ENCODE measurements around the gene MS4A15. TPM values are rescaled to one million over a fixed set of nuclear protein-coding genes. Genes with fewer than 3 reads are reported as not detected.

The MS4A15 gene
- total and polyA plus RNA-seq, 10 of the 15 experiments (the other 5 are each of a cell fraction or from before 2014, with no cell fraction given): 0.05 to 0.84 (median 0.45) TPM

- Histone ChIP-seq H3K79me2 (ENCODE audit: control insufficient read depth, insufficient read depth, low read length) (no peaks in the 10 kb centered on the region), H3K27ac (ENCODE audit: control insufficient read depth, insufficient read depth) (no peak overlapping the region), H3K9me3 (replicated peaks; ENCODE audit: control insufficient read depth, insufficient read depth, low read length) (no peaks in the 10 kb centered on the region; the same call in 2 of the 3 replicates), H2AFZ (ENCODE audit: control insufficient read depth, low read depth, low read length) (no peak overlapping the region), H3K9ac (ENCODE audit: control insufficient read depth, insufficient read depth, low read length) (no peak overlapping the region), H3K4me2 (ENCODE audit: control insufficient read depth, insufficient read depth) (no peak overlapping the region), H4K20me1 (ENCODE audit: control insufficient read depth, insufficient read depth) (no peaks in the 10 kb centered on the region), H3K36me3 (ENCODE audit: control insufficient read depth in 2 of 2, insufficient read depth in 2 of 2, low read length in 1 of 2) (no peaks in the 10 kb centered on the region), H3K27me3 (replicated peaks in 1 of 2; ENCODE audit: control insufficient read depth in 2 of 2, insufficient read depth in 2 of 2, low read length in 1 of 2) (no peaks in the 10 kb centered on the region; a peak in 1 of 4 replicates), H3K4me3 (no peak overlapping the region), H3K4me1 (ENCODE audit: control insufficient read depth, insufficient read depth, low read length) (0 out of 2 replicates have a peak, but pooled peaks cover 1% of the 10 kb centered on the region)
- SMC1A ChIA-PET (ENCODE audit: uncharacterized antibody, unreplicated experiment): interaction anchor here (1.1 to 1.8 kb wide), 2 partner anchors 11 to 85 kb away, joined by 3 to 4 read pairs; no protein-coding TSS in a partner anchor
- ATAC-seq (no peak), DNase-seq (ENCODE audit: low read depth, low spot score) (no peak), FAIRE-seq (no peak)
- TF ChIP-seq ZZZ3 (IDR thresholded peaks at IDR 0.05; ENCODE audit: control insufficient read depth, insufficient read length, low read depth) (no peak), MYC (IDR thresholded peaks at IDR 0.05; ENCODE audit: insufficient read depth, insufficient read length, insufficient replicate concordance, low read length, severe bottlenecking) (no peak), YY1 (IDR thresholded peaks at IDR 0.05; ENCODE audit: low read depth, low read length) (no peak), BMI1 (IDR thresholded peaks at IDR 0.05; ENCODE audit: borderline replicate concordance) (no peak), KDM1A (IDR thresholded peaks at IDR 0.05; ENCODE audit: borderline replicate concordance) (no peak), SMAD5 (IDR thresholded peaks at IDR 0.05; ENCODE audit: low read depth) (no peak), STAT3 (IDR thresholded peaks at IDR 0.05; ENCODE audit: low read depth, low read length) (no peak), IKZF2 (IDR thresholded peaks at IDR 0.05) (no peak), FOS (IDR thresholded peaks at IDR 0.05; ENCODE audit: borderline replicate concordance, extremely low read depth, insufficient read length) (no peak), ZNF207 (IDR thresholded peaks at IDR 0.05; ENCODE audit: borderline replicate concordance) (no peak), NR2F1 (conservative IDR thresholded peaks at IDR 0.05) (no peak), WRNIP1 (IDR thresholded peaks at IDR 0.05; ENCODE audit: borderline replicate concordance, low read depth, low read length) (no peak), EZH2 (IDR thresholded peaks at IDR 0.05; ENCODE audit: borderline replicate concordance, control insufficient read depth, low read depth, low read length) (no peak), MYB (IDR thresholded peaks at IDR 0.05; ENCODE audit: borderline replicate concordance, low read depth, low read length) (no peak), BACH1 (IDR thresholded peaks at IDR 0.05; ENCODE audit: borderline replicate concordance) (no peak)
- TF ChIP-seq, protein P1, sequence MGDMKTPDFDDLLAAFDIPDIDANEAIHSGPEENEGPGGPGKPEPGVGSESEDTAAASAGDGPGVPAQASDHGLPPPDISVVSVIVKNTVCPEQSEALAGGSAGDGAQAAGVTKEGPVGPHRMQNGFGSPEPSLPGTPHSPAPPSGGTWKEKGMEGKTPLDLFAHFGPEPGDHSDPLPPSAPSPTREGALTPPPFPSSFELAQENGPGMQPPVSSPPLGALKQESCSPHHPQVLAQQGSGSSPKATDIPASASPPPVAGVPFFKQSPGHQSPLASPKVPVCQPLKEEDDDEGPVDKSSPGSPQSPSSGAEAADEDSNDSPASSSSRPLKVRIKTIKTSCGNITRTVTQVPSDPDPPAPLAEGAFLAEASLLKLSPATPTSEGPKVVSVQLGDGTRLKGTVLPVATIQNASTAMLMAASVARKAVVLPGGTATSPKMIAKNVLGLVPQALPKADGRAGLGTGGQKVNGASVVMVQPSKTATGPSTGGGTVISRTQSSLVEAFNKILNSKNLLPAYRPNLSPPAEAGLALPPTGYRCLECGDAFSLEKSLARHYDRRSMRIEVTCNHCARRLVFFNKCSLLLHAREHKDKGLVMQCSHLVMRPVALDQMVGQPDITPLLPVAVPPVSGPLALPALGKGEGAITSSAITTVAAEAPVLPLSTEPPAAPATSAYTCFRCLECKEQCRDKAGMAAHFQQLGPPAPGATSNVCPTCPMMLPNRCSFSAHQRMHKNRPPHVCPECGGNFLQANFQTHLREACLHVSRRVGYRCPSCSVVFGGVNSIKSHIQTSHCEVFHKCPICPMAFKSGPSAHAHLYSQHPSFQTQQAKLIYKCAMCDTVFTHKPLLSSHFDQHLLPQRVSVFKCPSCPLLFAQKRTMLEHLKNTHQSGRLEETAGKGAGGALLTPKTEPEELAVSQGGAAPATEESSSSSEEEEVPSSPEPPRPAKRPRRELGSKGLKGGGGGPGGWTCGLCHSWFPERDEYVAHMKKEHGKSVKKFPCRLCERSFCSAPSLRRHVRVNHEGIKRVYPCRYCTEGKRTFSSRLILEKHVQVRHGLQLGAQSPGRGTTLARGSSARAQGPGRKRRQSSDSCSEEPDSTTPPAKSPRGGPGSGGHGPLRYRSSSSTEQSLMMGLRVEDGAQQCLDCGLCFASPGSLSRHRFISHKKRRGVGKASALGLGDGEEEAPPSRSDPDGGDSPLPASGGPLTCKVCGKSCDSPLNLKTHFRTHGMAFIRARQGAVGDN (IDR thresholded peaks at IDR 0.05): no peak
- 57% methylated on average over 15 of the region's 15 CpGs for WGBS (ENCODE audit: insufficient coverage, insufficient replicate concordance, low lambda C conversion rate, missing lambda C conversion rate)
- in situ Hi-C loops (cut with MboI) (no loop called here), intact Hi-C loops (cut with micrococcal nuclease; ENCODE audit: unreplicated experiment) (no loop called here)
- RAD21 ChIA-PET (ENCODE audit: unreplicated experiment): interaction anchor here (0.6 to 1.5 kb wide), 2 partner anchors 35 to 112 kb away, joined by 3 to 4 read pairs; no protein-coding TSS in a partner anchor
- POLR2A ChIA-PET: no interaction called here
- BruUV-seq (replicated peaks): no TSS peak
- CTCF ChIA-PET: interaction anchor here (4.2 kb wide), 1 partner anchor 12 kb away, joined by 21 read pairs; no protein-coding TSS in a partner anchor
Observed at GRCh38 chr11:60786811-60787567, 30.3 kb downstream of the MS4A15 start.

All from GM12878 (cell line).